ENCODE data around the gene NODAL. TPM values are rescaled to one million over a fixed set of nuclear protein-coding genes. Genes with fewer than 3 reads are reported as not detected.
A peak's percentile ranks its signal among the peaks of the same experiment; 100 is the strongest.

The NODAL gene
- total and polyA plus RNA-seq, 2 of the 4 experiments (the other 2 are of a cell fraction) = not detected

GRCh38 chr10:70465832-70466231, 24.4 kb upstream of the NODAL start:
- Histone ChIP-seq H3K9ac (ENCODE audit: low read depth, low read length) (no peak overlapping the region), H3K18ac (ENCODE audit: low read depth, low read length) (no peak overlapping the region), H4K8ac (ENCODE audit: low read depth in 2 of 2, low read length in 2 of 2) (no peak overlapping the region), H3K79me1 (ENCODE audit: low read depth in 1 of 2, low read length in 2 of 2) (no peaks in the 10 kb centered on the region), H3K4me3 (ENCODE audit: insufficient read depth, low read depth, low read length) (no peak overlapping the region), H4K20me1 (ENCODE audit: insufficient read depth, low read length) (no peaks in the 10 kb centered on the region), H3K4me1 (ENCODE audit: control insufficient read depth, insufficient read depth, low read length) (no peaks in the 10 kb centered on the region), H2AFZ (replicated peaks; ENCODE audit: low read length, poor library complexity) (no peak overlapping the region), H3K56ac (ENCODE audit: extremely low read depth, insufficient read depth, low read length) (no peak overlapping the region), H3K9me1 (ENCODE audit: insufficient read depth, low read length) (no peaks in the 10 kb centered on the region), H2BK120ac (ENCODE audit: low read depth, low read length) (no peak overlapping the region), H2BK15ac (ENCODE audit: low read depth, low read length) (no peak overlapping the region), H2AK5ac (ENCODE audit: low read depth, low read length) (no peak overlapping the region), H2BK20ac (ENCODE audit: low read depth, low read length) (no peak overlapping the region), H2BK5ac (ENCODE audit: low read depth, low read length, poor library complexity, severe bottlenecking) (no peak overlapping the region), H3K36me3 (ENCODE audit: control insufficient read depth, insufficient read depth, low read length) (no peaks in the 10 kb centered on the region), H3K9me3 (ENCODE audit: control insufficient read depth, insufficient read depth, low read length) (no peaks in the 10 kb centered on the region), H2AK9ac (replicated peaks; ENCODE audit: low read depth, low read length, poor library complexity) (peak overlapping the region; percentile 55), H3K4me2 (ENCODE audit: low read depth, low read length) (no peak overlapping the region), H4K91ac (ENCODE audit: insufficient read depth, low read depth, low read length) (no peak overlapping the region), H3K14ac (replicated peaks; ENCODE audit: low read depth, low read length) (no peak overlapping the region), H3K23ac (ENCODE audit: low read depth, low read length) (no peak overlapping the region), H3K27me3 (ENCODE audit: control insufficient read depth, insufficient read depth, low read length) (peaks cover 44% of the 10 kb centered on the region), H4K5ac (ENCODE audit: low read depth, low read length) (no peak overlapping the region), H3K27ac (ENCODE audit: insufficient read depth, low read length) (no peak overlapping the region), H3K4ac (ENCODE audit: low read depth, low read length) (no peak overlapping the region)
- intact Hi-C loops (cut with micrococcal nuclease) = no loop called here
- POLR2A ChIA-PET (ENCODE audit: unreplicated experiment) = no interaction called here
- DNase-seq (no peak), ATAC-seq (ENCODE audit: low read depth) (no peak)
- WGBS, 2 experiments (ENCODE audit: extremely low coverage in 2 of 2, insufficient read length in 1 of 2) = no CpG with 5 or more reads among the region's 2 CpGs
- TF ChIP-seq FOS (IDR thresholded peaks at IDR 0.05; ENCODE audit: low read depth, low read length) = no peak
- TF ChIP-seq RAD21 (IDR thresholded peaks at IDR 0.05; ENCODE audit: low read length) = no peak
- TF ChIP-seq POLR2A (IDR thresholded peaks at IDR 0.05; ENCODE audit: low read depth, low read length) = no peak
- TF ChIP-seq CTCF (conservative IDR thresholded peaks at IDR 0.05; ENCODE audit: low read depth, low read length) = no peak
- TF ChIP-seq CEBPB (IDR thresholded peaks at IDR 0.05; ENCODE audit: low read depth, low read length) = no peak
- no peak for TF ChIP-seq RFX5 (IDR thresholded peaks at IDR 0.05; ENCODE audit: low read depth, low read length)
- TF ChIP-seq ELK1 (IDR thresholded peaks at IDR 0.05; ENCODE audit: borderline replicate concordance, low read depth, low read length) = no peak
- no peak for TF ChIP-seq NFE2L2 (IDR thresholded peaks at IDR 0.05; ENCODE audit: low read depth, low read length)
- TF ChIP-seq CHD1 (IDR thresholded peaks at IDR 0.05; ENCODE audit: low read depth, low read length) = no peak
- TF ChIP-seq RCOR1 (IDR thresholded peaks at IDR 0.05; ENCODE audit: insufficient replicate concordance, low read length) = no peak
- TF ChIP-seq MXI1 (IDR thresholded peaks at IDR 0.05; ENCODE audit: borderline replicate concordance, low read depth, low read length) = no peak
- no peak for TF ChIP-seq USF2 (IDR thresholded peaks at IDR 0.05; ENCODE audit: low read depth, low read length)
- no peak for TF ChIP-seq SMC3 (IDR thresholded peaks at IDR 0.05; ENCODE audit: low read depth, low read length)
- TF ChIP-seq BHLHE40 (IDR thresholded peaks at IDR 0.05; ENCODE audit: low read depth, low read length) = no peak
- TF ChIP-seq MAFK (IDR thresholded peaks at IDR 0.05; ENCODE audit: low read depth, low read length) = no peak
- TF ChIP-seq MAZ (IDR thresholded peaks at IDR 0.05; ENCODE audit: borderline replicate concordance, low read depth, low read length) = no peak
- BruUV-seq (replicated peaks) = no TSS peak
- in situ Hi-C loops (cut with MboI; ENCODE audit: low sequenced_read_pairs) = no loop called here
- CTCF ChIA-PET = no interaction called here
- dilution Hi-C loops (cut with HindIII; ENCODE audit: low sequenced_read_pairs, unreplicated experiment) = no loop called here

All from IMR-90 (cell line).